Immature natural killer cell (primary cell): ENCODE results near the gene PARD6B. TPM values are rescaled to one million over a fixed set of nuclear protein-coding genes. Genes with fewer than 3 reads are reported as not detected.
"Not testable (repeated sequence)": the region's sequence is repeated elsewhere in the genome, so short reads cannot be mapped to it uniquely, and the experiment has no call there.

Source experiments
- DNase-seq, 3 donors: peaks; one replicate each; pipeline ENCODE4 v3.0.0; 2022; ENCODE audit warnings: mixed read lengths in 1 of 3
- H3K27ac Mint-ChIP-seq, 6 donors: one replicate each; pipeline ENCODE4 v1.8.0; 2020; ENCODE audit warnings: mixed read lengths in 6 of 6, mild to moderate bottlenecking in 5 of 6, inconsistent platforms in 4 of 6, moderate library complexity in 3 of 6
- H3K27me3 Mint-ChIP-seq, 3 donors: one replicate each; pipeline ENCODE4 v1.8.0; 2020 to 2021; ENCODE audit warnings: low read depth in 3 of 3, mild to moderate bottlenecking in 3 of 3, mixed read lengths in 3 of 3, moderate library complexity in 3 of 3, inconsistent platforms in 1 of 3
- H3K36me3 Mint-ChIP-seq, 3 donors: one replicate each; pipeline ENCODE4 v1.8.0; 2020; ENCODE audit warnings: mixed read lengths in 3 of 3, inconsistent platforms in 2 of 3, mild to moderate bottlenecking in 2 of 3
- H3K4me1 Mint-ChIP-seq, 2 donors: one replicate each; pipeline ENCODE4 v1.8.0; 2020; ENCODE audit warnings: inconsistent platforms in 2 of 2, mild to moderate bottlenecking in 2 of 2, mixed read lengths in 2 of 2, moderate library complexity in 1 of 2
- H3K4me3 Mint-ChIP-seq, 5 donors: one replicate each; pipeline ENCODE4 v1.8.0; 2020; ENCODE audit warnings: mild to moderate bottlenecking in 5 of 5, mixed read lengths in 5 of 5, inconsistent platforms in 3 of 5, moderate library complexity in 3 of 5
- H3K9me3 Mint-ChIP-seq, 6 donors: one replicate each; pipeline ENCODE4 v1.8.0; 2020; ENCODE audit warnings: mild to moderate bottlenecking in 6 of 6, mixed read lengths in 6 of 6, inconsistent platforms in 4 of 6, moderate library complexity in 3 of 6
- polyA plus RNA-seq, 3 donors: library from polyadenylated mRNA; unstranded; fragments of 300-500 nt; fragmentation: Illumina TruSeq; gene quantifications; one replicate each; pipeline ENCODE4 v1.2.3, GENCODE V29; 2021

Gene PARD6B
- polyA plus RNA-seq, 3 donors from 2014 or later = 0.38 to 1.1 (median 0.96) TPM

DNA sequence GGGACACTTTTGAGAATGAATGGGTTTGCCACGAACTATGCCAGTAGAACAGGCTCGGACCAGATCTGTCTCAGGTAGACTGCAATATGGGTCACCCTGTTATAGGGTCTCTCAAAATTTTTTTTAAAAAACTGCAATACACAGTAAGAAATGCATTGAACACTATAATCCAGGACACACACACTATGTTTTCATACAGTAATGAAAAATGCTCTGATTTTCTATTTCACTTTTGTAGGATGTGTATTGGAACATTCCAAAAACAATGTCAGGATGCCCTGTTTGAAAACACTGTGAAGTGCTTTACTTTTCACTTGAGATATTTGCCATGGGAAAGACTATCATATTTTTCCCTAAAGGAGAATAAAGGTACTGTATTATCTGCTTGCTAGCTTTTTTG lies 25.1 kb downstream of the PARD6B start:
- H3K9me3 Mint-ChIP-seq = no peaks in the 10 kb centered on the region
- no peak for DNase-seq
- H3K4me1 Mint-ChIP-seq = no peaks in the 10 kb centered on the region
- H3K36me3 Mint-ChIP-seq = no peaks in the 10 kb centered on the region
- no peak overlapping the region for H3K4me3 Mint-ChIP-seq
- H3K27ac Mint-ChIP-seq = no peak overlapping the region
- H3K27me3 Mint-ChIP-seq = peaks cover 0 to 2% (median 2%) of the 10 kb centered on the region in 3 donors

DNA sequence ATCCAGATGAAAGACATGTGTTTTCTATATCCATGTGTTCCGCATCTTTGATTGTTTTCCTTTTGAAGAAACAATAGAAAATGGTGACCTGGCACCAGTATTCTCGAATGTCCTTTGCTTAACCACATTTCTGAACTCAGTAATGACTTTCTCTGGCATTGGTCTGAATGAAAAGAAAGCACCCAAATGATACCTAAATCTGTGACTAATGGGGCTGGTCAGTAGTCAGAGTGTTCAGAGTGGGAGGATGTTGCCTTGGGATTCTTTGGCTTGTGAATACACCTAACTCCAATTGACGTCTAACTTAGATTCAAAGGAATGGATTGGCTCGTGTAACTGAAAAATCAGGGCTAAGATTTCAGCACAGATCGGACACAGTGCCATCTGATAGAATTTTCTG lies 27.1 kb downstream of the PARD6B start:
- no peak overlapping the region for H3K4me3 Mint-ChIP-seq
- H3K4me1 Mint-ChIP-seq = no peaks in the 10 kb centered on the region
- H3K36me3 Mint-ChIP-seq = no peaks in the 10 kb centered on the region
- peaks cover 0 to 2% (median 2%) of the 10 kb centered on the region in 3 donors for H3K27me3 Mint-ChIP-seq
- no peaks in the 10 kb centered on the region for H3K9me3 Mint-ChIP-seq
- no peak for DNase-seq
- H3K27ac Mint-ChIP-seq = no peak overlapping the region

DNA sequence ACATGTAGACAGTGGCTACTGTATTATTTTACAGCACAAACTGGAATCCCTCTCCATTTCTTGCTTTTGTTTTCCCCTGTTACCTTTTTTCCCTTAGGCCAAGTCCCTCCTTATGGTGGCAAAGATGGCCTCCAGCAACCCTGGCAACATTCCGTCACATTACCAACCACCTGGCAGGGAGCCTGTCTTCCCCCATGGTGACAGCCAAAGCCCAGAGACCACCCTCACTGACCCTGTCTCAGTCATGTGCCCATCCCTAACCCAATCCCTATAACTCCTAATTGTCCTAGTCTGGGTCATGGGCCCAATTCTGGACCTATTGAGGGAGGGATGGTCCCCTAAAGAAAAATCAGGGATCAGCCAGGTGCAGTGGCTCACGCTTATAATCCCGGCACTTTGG lies 27.6 kb downstream of the PARD6B start:
- Mint-ChIP-seq H3K27me3 (peaks cover 0 to 2% (median 2%) of the 10 kb centered on the region in 3 donors), H3K9me3 (no peaks in the 10 kb centered on the region), H3K4me3 (no peak overlapping the region), H3K27ac (no peak overlapping the region), H3K36me3 (no peaks in the 10 kb centered on the region), H3K4me1 (no peaks in the 10 kb centered on the region)
- no peak for DNase-seq

DNA sequence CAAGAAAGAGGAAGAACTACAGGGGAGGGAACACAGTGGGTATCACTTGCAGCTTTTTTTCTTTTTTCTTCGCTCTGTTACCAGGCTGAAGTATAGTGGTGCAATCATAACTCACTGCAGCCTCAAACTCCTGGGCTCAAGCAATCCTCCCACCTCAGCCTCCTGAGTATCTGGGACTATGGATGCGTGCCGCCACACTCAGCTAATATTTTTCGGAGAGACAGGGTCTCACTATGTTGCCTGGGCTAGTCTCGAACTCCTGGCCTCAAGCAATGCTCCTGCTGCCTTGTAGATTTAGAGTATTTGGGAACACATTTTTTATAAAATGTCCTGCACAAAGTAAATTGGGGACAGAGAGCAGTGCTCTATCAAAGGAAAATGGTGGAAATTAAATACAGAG lies 28.3 kb downstream of the PARD6B start:
- no peak for DNase-seq
- Mint-ChIP-seq H3K27me3 (peaks cover 0 to 2% (median 2%) of the 10 kb centered on the region in 3 donors), H3K36me3 (no peaks in the 10 kb centered on the region), H3K4me1 (no peaks in the 10 kb centered on the region), H3K9me3 (no peaks in the 10 kb centered on the region), H3K27ac (no peak overlapping the region), H3K4me3 (no peak overlapping the region)

DNA sequence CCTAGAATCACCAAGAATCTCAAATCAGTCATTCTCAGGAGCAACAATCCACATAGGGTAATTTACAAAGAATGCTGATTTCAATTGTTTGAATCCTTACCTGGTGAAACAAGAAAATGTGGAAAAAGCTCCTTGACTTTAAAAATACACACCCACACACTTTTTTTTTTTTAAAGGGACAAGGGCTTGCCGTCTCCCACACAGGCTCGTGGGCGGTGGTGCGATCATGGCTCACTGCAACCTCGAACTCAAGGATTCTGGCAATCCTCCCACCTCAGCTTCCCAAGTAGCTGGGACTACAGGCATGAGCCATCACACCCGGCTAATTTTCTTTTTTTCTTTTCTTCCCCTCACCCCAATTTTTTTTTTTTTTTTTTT lies 30.7 kb downstream of the PARD6B start:
- no peak overlapping the region for H3K27ac Mint-ChIP-seq
- H3K27me3 Mint-ChIP-seq = peaks cover 0 to 6% (median 2%) of the 10 kb centered on the region in 3 donors

DNA sequence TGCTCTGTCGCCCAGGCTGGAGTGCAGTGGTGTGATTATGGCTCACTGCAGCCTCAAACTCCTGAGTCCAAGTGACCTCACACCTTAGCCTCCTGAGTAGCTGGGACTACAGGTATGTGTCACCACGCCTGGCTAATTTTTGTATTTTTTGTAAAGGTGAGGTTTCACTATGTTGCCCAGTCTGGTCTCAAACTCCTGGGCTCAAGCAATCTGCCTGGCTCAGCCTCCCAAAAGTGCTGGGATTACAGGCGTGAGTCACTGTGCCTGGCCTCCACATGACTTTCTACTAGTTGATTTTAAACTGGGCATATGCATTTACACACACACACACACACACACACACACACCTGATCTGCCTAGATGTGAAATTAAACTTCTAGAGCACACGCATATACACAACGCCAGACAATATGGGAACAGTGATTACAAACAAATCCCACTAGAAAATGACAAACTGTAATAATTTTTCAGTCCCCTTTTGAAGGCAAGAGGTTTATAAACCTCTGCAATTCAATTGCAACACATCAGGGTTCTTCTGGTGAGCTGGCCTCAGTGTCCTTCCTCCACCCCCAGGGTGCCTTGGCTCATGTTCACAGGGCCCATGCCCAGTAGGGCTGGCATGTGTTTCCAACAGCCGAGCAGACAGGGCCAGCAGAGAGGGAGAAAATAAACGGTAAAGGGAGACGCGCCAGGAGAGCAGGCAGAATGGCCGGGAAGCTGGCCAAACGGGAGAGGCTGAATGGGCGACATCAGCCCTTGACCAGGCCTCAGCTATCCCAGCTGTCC lies 31.2 kb downstream of the PARD6B start:
- no peak overlapping the region for H3K4me3 Mint-ChIP-seq
- H3K4me1 Mint-ChIP-seq = no peaks in the 10 kb centered on the region
- no peak overlapping the region for H3K27ac Mint-ChIP-seq
- DNase-seq = no peak
- H3K27me3 Mint-ChIP-seq = peaks cover 0 to 6% (median 2%) of the 10 kb centered on the region in 3 donors
- no peaks in the 10 kb centered on the region for H3K9me3 Mint-ChIP-seq
- no peaks in the 10 kb centered on the region for H3K36me3 Mint-ChIP-seq

More for the DNA sequence above, 30.7 kb downstream of the PARD6B start:
- Mint-ChIP-seq H3K9me3 (no peaks in the 10 kb centered on the region), H3K4me1 (no peaks in the 10 kb centered on the region), H3K4me3 (no peak overlapping the region), H3K36me3 (no peaks in the 10 kb centered on the region)
- DNase-seq = no peak

DNA sequence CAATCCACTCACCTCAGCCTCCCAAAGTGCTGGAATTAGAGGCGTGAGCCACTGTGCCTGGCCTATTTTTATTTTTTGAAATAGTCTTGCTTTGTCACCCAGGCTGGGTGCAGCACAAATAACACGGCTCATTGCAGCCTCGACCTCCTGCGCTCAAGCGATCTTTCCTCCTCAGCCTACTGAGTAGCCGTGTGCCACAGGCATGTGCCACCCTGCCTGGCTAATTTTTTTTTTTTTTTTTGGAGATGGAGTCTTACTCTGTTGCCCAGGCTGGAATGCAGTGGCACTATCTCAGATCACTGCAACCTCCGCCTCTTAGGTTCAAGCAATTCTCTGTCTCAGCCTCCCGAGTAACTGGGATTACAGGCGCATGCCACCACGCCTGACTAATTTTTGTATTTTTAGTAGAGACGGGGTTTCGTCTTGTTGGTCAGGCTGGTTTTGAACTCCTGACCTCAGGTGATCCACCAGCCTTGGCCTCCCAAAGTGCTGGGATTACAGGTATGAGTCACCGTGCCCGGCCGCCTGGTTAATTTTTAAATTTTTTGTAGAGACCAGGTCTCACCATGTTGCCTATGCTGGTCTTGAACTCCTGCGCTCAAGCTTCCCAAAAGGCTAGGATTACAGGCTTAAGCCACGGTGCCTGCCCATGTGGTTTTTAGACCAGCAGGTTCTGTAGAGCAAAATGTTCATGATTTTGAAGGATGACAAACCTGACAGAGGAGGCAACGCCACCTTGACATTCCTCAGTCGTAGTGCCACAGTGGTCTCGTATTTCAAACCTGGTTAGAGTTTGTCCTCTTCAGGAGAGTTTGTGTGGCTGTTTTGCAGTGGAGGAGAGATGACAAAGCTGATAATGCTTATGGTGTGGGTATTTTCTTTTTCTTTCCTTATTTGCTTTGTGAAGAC lies 32.4 kb downstream of the PARD6B start:
- not testable (repeated sequence) for DNase-seq, H3K9me3 Mint-ChIP-seq, H3K27ac Mint-ChIP-seq, H3K4me3 Mint-ChIP-seq, H3K36me3 Mint-ChIP-seq, H3K27me3 Mint-ChIP-seq, H3K4me1 Mint-ChIP-seq

DNA sequence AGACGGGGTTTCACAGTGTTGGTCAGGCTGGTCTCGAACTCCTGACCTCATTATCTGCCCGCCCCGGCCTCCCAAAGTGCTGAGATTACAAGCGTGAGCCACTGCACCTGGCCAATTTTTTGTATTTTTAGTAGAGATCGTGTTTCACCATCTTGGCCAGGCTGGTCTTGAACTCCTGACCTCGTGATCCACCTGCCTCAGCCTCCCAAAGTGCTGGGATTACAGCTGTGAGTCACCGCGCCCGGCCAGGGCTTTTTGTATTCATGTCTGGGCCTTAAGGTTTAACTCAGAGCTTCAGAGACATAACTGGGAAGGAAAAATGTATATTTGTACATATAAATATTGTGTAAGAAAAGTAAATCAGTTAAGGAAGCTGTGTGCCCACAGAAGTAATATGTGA lies 33.9 kb downstream of the PARD6B start:
- DNase-seq, H3K9me3 Mint-ChIP-seq, H3K4me3 Mint-ChIP-seq, H3K36me3 Mint-ChIP-seq, H3K27ac Mint-ChIP-seq, H3K27me3 Mint-ChIP-seq, H3K4me1 Mint-ChIP-seq: not testable (repeated sequence)

DNA sequence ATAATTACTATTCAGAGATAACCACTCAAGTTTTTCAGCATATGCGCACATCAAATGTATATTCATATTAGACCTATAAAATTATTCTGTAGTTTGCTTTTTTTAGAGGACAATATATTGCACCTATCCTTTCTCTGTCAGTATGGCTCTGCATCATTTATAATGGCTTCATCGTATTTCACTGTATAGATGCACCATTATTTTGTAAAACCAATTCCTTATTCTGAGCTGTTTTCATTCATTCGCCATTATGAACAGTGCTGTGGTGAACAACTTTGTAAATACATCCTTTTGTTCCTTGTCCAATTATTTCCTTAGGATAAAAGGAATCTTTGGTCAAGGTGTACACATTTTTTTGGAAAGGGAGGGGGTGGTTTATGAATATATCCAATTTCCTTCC lies 34.3 kb downstream of the PARD6B start:
- H3K4me1 Mint-ChIP-seq = no peaks in the 10 kb centered on the region
- H3K4me3 Mint-ChIP-seq = no peak overlapping the region
- no peaks in the 10 kb centered on the region for H3K36me3 Mint-ChIP-seq
- H3K27me3 Mint-ChIP-seq = peaks cover 0 to 6% (median 2%) of the 10 kb centered on the region in 3 donors
- no peak for DNase-seq
- H3K9me3 Mint-ChIP-seq = no peaks in the 10 kb centered on the region
- H3K27ac Mint-ChIP-seq = no peak overlapping the region

DNA sequence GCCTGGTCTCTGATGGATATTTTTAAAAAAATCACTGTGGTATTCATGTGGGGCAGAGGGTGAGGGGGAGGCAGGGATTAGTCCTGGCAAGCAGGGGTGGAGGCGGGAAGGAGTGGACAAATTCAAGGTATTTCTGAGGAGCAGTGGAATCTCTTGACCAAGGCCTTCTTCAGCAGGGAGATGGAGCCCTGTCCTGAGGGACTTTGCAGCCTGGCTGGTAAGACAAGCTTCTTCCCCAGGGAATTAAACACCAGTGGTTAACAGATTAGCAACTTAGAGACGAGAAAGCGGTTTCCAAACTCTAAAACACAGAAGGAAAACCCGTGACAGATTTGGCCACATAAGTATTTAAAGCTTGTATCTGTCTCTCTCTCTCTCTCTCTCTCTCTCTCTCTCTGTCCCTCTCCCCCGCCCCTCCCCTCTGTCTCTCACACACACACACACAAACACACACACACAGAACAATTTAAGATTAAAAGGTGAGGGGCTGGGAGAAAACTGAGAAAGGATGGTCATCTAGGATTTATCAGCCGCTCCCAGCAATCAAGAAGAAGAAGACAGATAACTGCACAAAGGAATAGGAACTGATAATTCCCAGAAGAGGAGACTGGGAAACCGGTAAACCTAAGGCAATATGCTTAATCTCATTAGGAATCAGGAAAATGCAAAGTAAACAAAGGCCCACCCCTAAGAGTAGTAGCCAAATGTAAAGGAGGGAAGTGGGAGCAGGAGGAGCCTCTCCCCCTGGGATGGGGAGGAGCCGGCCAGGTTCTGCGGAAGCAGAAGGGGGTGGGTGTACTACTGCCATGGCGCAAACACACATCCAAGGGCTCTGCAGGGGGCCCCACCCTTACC lies 35.8 kb downstream of the PARD6B start:
- H3K4me1 Mint-ChIP-seq, DNase-seq, H3K9me3 Mint-ChIP-seq, H3K27me3 Mint-ChIP-seq, H3K4me3 Mint-ChIP-seq, H3K27ac Mint-ChIP-seq, H3K36me3 Mint-ChIP-seq: not testable (repeated sequence)

DNA sequence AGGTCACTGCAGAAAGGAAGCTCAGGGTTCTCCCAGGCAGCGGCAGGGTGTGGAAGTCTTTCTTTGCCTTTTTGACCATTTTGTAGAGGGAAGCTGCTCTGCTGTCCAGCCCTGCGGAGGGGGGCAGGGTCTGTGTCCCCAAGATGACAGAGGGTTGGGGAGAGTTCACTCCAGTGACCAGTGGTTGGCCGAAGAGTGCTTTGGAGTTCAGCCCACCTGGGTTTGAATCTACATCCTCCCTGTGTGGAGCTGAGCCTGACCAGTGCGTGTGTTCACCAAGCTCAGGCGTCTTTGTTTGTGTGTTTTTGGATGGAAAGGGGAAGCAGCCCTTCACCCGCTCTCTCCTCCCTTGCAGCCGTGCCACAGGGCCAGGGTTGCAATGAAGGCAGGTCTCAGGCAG lies 37.6 kb downstream of the PARD6B start:
- DNase-seq, H3K36me3 Mint-ChIP-seq, H3K4me3 Mint-ChIP-seq, H3K4me1 Mint-ChIP-seq, H3K27ac Mint-ChIP-seq, H3K9me3 Mint-ChIP-seq, H3K27me3 Mint-ChIP-seq: not testable (repeated sequence)

DNA sequence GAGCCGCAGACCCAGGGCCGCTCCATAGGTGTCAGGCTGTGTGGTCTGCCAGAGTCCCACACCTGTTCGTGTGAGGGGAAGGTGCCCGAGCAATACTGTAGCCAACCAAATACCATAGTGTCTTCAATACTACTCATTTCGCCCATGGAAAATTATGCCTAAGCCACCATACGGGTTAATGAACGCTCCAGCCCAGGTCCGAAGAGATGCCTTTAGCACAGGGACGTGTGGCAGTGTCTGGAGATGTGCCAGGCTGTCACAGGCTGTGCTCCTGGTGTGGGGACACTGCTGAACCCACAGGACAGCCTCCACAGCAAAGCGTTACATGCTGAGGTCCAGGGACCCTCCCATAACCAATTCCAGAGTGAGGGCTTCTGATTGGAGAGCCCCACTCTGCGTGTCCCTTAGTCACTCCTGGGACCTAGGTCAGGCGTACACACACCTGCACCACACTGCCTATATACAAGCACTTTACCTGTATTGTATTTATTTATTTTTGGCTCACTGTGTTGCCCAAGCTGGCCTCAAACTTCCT lies 38.2 kb downstream of the PARD6B start:
- H3K9me3 Mint-ChIP-seq, H3K27ac Mint-ChIP-seq, H3K4me1 Mint-ChIP-seq, H3K27me3 Mint-ChIP-seq, H3K36me3 Mint-ChIP-seq, DNase-seq, H3K4me3 Mint-ChIP-seq: not testable (repeated sequence)

DNA sequence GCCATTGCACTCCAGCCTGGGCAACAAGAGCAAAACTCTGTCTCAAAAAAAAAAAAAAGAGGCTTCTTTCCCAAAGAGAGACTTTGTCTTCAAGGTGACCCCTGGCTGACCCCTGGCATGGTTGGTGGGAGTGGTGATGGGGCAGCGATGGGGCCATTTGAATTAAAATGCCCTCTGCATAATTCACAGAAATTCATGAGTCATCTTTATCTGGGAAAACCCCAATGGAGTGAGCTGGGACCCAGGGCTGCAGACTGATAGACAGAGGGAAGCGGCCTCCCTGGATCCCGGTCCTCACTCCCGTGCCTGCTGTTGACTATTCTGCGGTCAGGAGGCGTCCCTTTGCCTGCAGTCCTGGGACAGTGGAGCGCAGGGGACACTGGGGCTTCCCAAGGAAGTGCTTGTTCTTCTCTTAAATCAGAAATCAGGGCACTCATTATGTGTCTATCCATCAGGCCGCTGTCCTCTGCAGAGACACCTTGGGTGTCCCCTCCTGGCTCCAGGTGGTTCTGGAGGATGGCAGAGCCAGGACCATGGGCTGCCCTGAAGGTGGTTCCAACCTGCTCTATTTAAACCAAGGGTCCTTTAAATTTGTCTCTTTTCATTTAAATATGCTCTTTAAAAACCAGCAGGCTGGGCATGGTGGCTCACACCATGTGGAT lies 40.2 kb downstream of the PARD6B start:
- not testable (repeated sequence) for H3K9me3 Mint-ChIP-seq, DNase-seq, H3K27ac Mint-ChIP-seq, H3K4me3 Mint-ChIP-seq, H3K27me3 Mint-ChIP-seq, H3K36me3 Mint-ChIP-seq, H3K4me1 Mint-ChIP-seq
